Adrenal gland (tissue), 5 donors: ENCODE results near the gene DTX2.

Experiments used
- POLR2A ChIP-seq, 2 donors: fragments of 450-650 bp; IDR thresholded peaks; one replicate each; pipeline ENCODE4 v1.6.1; 2017; ENCODE audit warnings: antibody characterized with exemption in 2 of 2, mild to moderate bottlenecking in 2 of 2, moderate library complexity in 1 of 2
- TF ChIP-seq, protein P1 (sequence below), 6 experiments: fragments of 450-650 bp in 4 of 6; fragments of 200-600 bp in 2 of 6; sonication (generic) in 1 of 6; IDR thresholded peaks; 1 replicate in 5 of 6; 2 replicates in 1 of 6; pipeline versions ENCODE4 v1.5.1 to v1.8.0; 2016 to 2021; ENCODE audit warnings: antibody characterized with exemption in 6 of 6, mild to moderate bottlenecking in 2 of 6, moderate library complexity in 1 of 6
- donor health status: DM: no; HTN: no; CAD: no.

DNA sequence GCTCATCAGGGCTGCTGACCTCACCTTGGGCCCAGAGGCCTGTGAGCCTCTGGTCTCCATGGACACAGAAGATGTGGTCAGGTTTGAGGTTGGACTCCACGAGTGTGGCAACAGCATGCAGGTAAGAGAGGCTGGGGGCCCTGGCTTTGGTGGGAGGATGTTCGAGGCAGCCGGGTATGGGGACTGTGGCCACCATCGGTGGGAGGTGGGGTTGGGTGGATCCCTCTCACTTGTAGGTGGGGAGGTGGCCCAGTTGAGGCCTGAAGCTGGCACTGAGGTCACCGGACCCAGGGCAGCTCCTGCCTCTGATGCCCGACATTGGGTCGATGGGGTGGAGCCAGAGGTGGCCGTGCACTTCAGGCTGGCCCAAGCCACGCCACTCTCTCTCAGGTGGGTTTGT lies 36.4 kb upstream of the DTX2 start:
- TF ChIP-seq, protein P1, sequence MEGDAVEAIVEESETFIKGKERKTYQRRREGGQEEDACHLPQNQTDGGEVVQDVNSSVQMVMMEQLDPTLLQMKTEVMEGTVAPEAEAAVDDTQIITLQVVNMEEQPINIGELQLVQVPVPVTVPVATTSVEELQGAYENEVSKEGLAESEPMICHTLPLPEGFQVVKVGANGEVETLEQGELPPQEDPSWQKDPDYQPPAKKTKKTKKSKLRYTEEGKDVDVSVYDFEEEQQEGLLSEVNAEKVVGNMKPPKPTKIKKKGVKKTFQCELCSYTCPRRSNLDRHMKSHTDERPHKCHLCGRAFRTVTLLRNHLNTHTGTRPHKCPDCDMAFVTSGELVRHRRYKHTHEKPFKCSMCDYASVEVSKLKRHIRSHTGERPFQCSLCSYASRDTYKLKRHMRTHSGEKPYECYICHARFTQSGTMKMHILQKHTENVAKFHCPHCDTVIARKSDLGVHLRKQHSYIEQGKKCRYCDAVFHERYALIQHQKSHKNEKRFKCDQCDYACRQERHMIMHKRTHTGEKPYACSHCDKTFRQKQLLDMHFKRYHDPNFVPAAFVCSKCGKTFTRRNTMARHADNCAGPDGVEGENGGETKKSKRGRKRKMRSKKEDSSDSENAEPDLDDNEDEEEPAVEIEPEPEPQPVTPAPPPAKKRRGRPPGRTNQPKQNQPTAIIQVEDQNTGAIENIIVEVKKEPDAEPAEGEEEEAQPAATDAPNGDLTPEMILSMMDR (IDR thresholded peaks at IDR 0.05), result no peak
- TF ChIP-seq POLR2A (IDR thresholded peaks at IDR 0.05), result no peak
